ENCODE measurements around the gene BRI3BP.
"Not testable (repeated sequence)": the region's sequence is repeated elsewhere in the genome, so short reads cannot be mapped to it uniquely, and the experiment has no call there.

The BRI3BP gene

GRCh38 chr12:125021771-125022170, 28.3 kb downstream of the BRI3BP start:
- H3K27me3 ChIP-seq (replicated peaks in 2 of 5; ENCODE audit: control insufficient read depth in 4 of 5, insufficient read depth in 5 of 5, low read length in 4 of 5), result no peaks in the 10 kb centered on the region
- H3K4me3 ChIP-seq (ENCODE audit: control insufficient read depth in 1 of 7, extremely low read depth in 1 of 7, insufficient read depth in 4 of 7, low read depth in 2 of 7, low read length in 6 of 7), result no peak overlapping the region
- ChIA-PET POLR2A (no interaction called here), CTCF (no interaction called here)
- no peak overlapping the region for H3K27ac ChIP-seq (ENCODE audit: insufficient read depth in 1 of 2, low read depth in 1 of 2, low read length in 2 of 2, poor library complexity in 1 of 2, severe bottlenecking in 2 of 2)
- H3K36me3 ChIP-seq (ENCODE audit: control insufficient read depth in 4 of 4, insufficient read depth in 4 of 4, low read length in 3 of 4), result peaks cover 6 to 67% (median 20%) of the 10 kb centered on the region in 4 experiments
- H3K9me3 ChIP-seq (ENCODE audit: control extremely low read depth in 1 of 5, control insufficient read depth in 4 of 5, insufficient read depth in 2 of 5, low read depth in 1 of 5, low read length in 4 of 5), result peaks cover 0 to 4% (median 0%) of the 10 kb centered on the region in 5 experiments
- DNase-seq, result no peak
- 100% methylated on average over 3 of the region's 5 CpGs for WGBS (ENCODE audit: insufficient coverage)
- no peaks in the 10 kb centered on the region for H3K4me1 ChIP-seq (ENCODE audit: control extremely low read depth in 1 of 4, control insufficient read depth in 4 of 4, insufficient read depth in 4 of 4, low read length in 3 of 4)

GRCh38 chr12:125023065-125023464, 29.6 kb downstream of the BRI3BP start:
- ChIA-PET POLR2A (no interaction called here), CTCF (no interaction called here)
- no peak for DNase-seq
- Histone ChIP-seq H3K4me1 (ENCODE audit: control extremely low read depth in 1 of 4, control insufficient read depth in 4 of 4, insufficient read depth in 4 of 4, low read length in 3 of 4) (no peaks in the 10 kb centered on the region), H3K27me3 (replicated peaks in 2 of 5; ENCODE audit: control insufficient read depth in 4 of 5, insufficient read depth in 5 of 5, low read length in 4 of 5) (no peaks in the 10 kb centered on the region), H3K4me3 (ENCODE audit: control insufficient read depth in 1 of 7, extremely low read depth in 1 of 7, insufficient read depth in 4 of 7, low read depth in 2 of 7, low read length in 6 of 7) (no peak overlapping the region), H3K36me3 (ENCODE audit: control insufficient read depth in 4 of 4, insufficient read depth in 4 of 4, low read length in 3 of 4) (peaks cover 6 to 66% (median 21%) of the 10 kb centered on the region in 4 experiments), H3K27ac (ENCODE audit: insufficient read depth in 1 of 2, low read depth in 1 of 2, low read length in 2 of 2, poor library complexity in 1 of 2, severe bottlenecking in 2 of 2) (no peak overlapping the region), H3K9me3 (ENCODE audit: control extremely low read depth in 1 of 5, control insufficient read depth in 4 of 5, insufficient read depth in 2 of 5, low read depth in 1 of 5, low read length in 4 of 5) (peaks cover 0 to 4% (median 0%) of the 10 kb centered on the region in 5 experiments)
- 100% methylated on average over 1 of the region's 2 CpGs for WGBS (ENCODE audit: insufficient coverage)

- peaks cover 0 to 4% (median 0%) of the 10 kb centered on the region in 5 experiments for H3K9me3 ChIP-seq (ENCODE audit: control extremely low read depth in 1 of 5, control insufficient read depth in 4 of 5, insufficient read depth in 2 of 5, low read depth in 1 of 5, low read length in 4 of 5)
- 99% methylated on average over 33 of the region's 43 CpGs for WGBS (ENCODE audit: insufficient coverage)
- H3K27me3 ChIP-seq (replicated peaks in 2 of 5; ENCODE audit: control insufficient read depth in 4 of 5, insufficient read depth in 5 of 5, low read length in 4 of 5), result no peaks in the 10 kb centered on the region
- POLR2A ChIA-PET, result no interaction called here
- no peak overlapping the region for H3K4me3 ChIP-seq (ENCODE audit: control insufficient read depth in 1 of 7, extremely low read depth in 1 of 7, insufficient read depth in 4 of 7, low read depth in 2 of 7, low read length in 6 of 7)
- peaks cover 4 to 68% (median 17%) of the 10 kb centered on the region in 4 experiments for H3K36me3 ChIP-seq (ENCODE audit: control insufficient read depth in 4 of 4, insufficient read depth in 4 of 4, low read length in 3 of 4)
- no peaks in the 10 kb centered on the region for H3K4me1 ChIP-seq (ENCODE audit: control extremely low read depth in 1 of 4, control insufficient read depth in 4 of 4, insufficient read depth in 4 of 4, low read length in 3 of 4)
- CTCF ChIA-PET, result no interaction called here
- H3K27ac ChIP-seq (ENCODE audit: insufficient read depth in 1 of 2, low read depth in 1 of 2, low read length in 2 of 2, poor library complexity in 1 of 2, severe bottlenecking in 2 of 2), result no peak overlapping the region
- DNase-seq, result no peak
These were observed 31.6 kb downstream of the BRI3BP start for GRCh38 chr12:125024949-125025563.

- DNase-seq, result no peak
- Histone ChIP-seq H3K4me3 (ENCODE audit: control insufficient read depth in 1 of 7, extremely low read depth in 1 of 7, insufficient read depth in 4 of 7, low read depth in 2 of 7, low read length in 6 of 7) (no peak overlapping the region), H3K36me3 (ENCODE audit: control insufficient read depth in 4 of 4, insufficient read depth in 4 of 4, low read length in 3 of 4) (peaks cover 4 to 66% (median 17%) of the 10 kb centered on the region in 4 experiments), H3K27me3 (replicated peaks in 2 of 5; ENCODE audit: control insufficient read depth in 4 of 5, insufficient read depth in 5 of 5, low read length in 4 of 5) (no peaks in the 10 kb centered on the region), H3K27ac (ENCODE audit: insufficient read depth in 1 of 2, low read depth in 1 of 2, low read length in 2 of 2, poor library complexity in 1 of 2, severe bottlenecking in 2 of 2) (no peak overlapping the region), H3K9me3 (ENCODE audit: control extremely low read depth in 1 of 5, control insufficient read depth in 4 of 5, insufficient read depth in 2 of 5, low read depth in 1 of 5, low read length in 4 of 5) (peaks cover 0 to 4% (median 0%) of the 10 kb centered on the region in 5 experiments), H3K4me1 (ENCODE audit: control extremely low read depth in 1 of 4, control insufficient read depth in 4 of 4, insufficient read depth in 4 of 4, low read length in 3 of 4) (no peaks in the 10 kb centered on the region)
- 100% methylated on average over 4 of the region's 9 CpGs for whole genome bisulfite sequencing (ENCODE audit: insufficient coverage)
- POLR2A ChIA-PET, result no interaction called here
- CTCF ChIA-PET, result no interaction called here
These were observed 32.3 kb downstream of the BRI3BP start for GRCh38 chr12:125025606-125026235.

- ChIA-PET CTCF (no interaction called here), POLR2A (no interaction called here)
- Histone ChIP-seq H3K27me3 (replicated peaks in 2 of 5; ENCODE audit: control insufficient read depth in 4 of 5, insufficient read depth in 5 of 5, low read length in 4 of 5) (no peaks in the 10 kb centered on the region), H3K4me3 (ENCODE audit: control insufficient read depth in 1 of 7, extremely low read depth in 1 of 7, insufficient read depth in 4 of 7, low read depth in 2 of 7, low read length in 6 of 7) (no peak overlapping the region), H3K36me3 (ENCODE audit: control insufficient read depth in 4 of 4, insufficient read depth in 4 of 4, low read length in 3 of 4) (peaks cover under 1 to 52% (median 10%) of the 10 kb centered on the region in 4 experiments), H3K27ac (ENCODE audit: insufficient read depth in 1 of 2, low read depth in 1 of 2, low read length in 2 of 2, poor library complexity in 1 of 2, severe bottlenecking in 2 of 2) (no peak overlapping the region), H3K4me1 (ENCODE audit: control extremely low read depth in 1 of 4, control insufficient read depth in 4 of 4, insufficient read depth in 4 of 4, low read length in 3 of 4) (no peaks in the 10 kb centered on the region), H3K9me3 (ENCODE audit: control extremely low read depth in 1 of 5, control insufficient read depth in 4 of 5, insufficient read depth in 2 of 5, low read depth in 1 of 5, low read length in 4 of 5) (peaks cover 0 to 2% (median 0%) of the 10 kb centered on the region in 5 experiments)
- no peak for DNase-seq
- 97% methylated on average over 8 of the region's 8 CpGs for WGBS (ENCODE audit: insufficient coverage)
These were observed 34.7 kb downstream of the BRI3BP start for GRCh38 chr12:125028106-125028505.

- Histone ChIP-seq H3K36me3 (ENCODE audit: control insufficient read depth in 4 of 4, insufficient read depth in 4 of 4, low read length in 3 of 4) (peaks cover 0 to 39% (median 7%) of the 10 kb centered on the region in 4 experiments), H3K27ac (ENCODE audit: insufficient read depth in 1 of 2, low read depth in 1 of 2, low read length in 2 of 2, poor library complexity in 1 of 2, severe bottlenecking in 2 of 2) (no peak overlapping the region), H3K9me3 (ENCODE audit: control extremely low read depth in 1 of 5, control insufficient read depth in 4 of 5, insufficient read depth in 2 of 5, low read depth in 1 of 5, low read length in 4 of 5) (no peaks in the 10 kb centered on the region), H3K4me1 (ENCODE audit: control extremely low read depth in 1 of 4, control insufficient read depth in 4 of 4, insufficient read depth in 4 of 4, low read length in 3 of 4) (no peaks in the 10 kb centered on the region), H3K27me3 (replicated peaks in 2 of 5; ENCODE audit: control insufficient read depth in 4 of 5, insufficient read depth in 5 of 5, low read length in 4 of 5) (no peaks in the 10 kb centered on the region), H3K4me3 (ENCODE audit: control insufficient read depth in 1 of 7, extremely low read depth in 1 of 7, insufficient read depth in 4 of 7, low read depth in 2 of 7, low read length in 6 of 7) (no peak overlapping the region)
- no peak for DNase-seq
- 100% methylated on average over 7 of the region's 7 CpGs for WGBS (ENCODE audit: insufficient coverage)
- ChIA-PET CTCF (interaction anchor here (0.6 kb wide), 1 partner anchor 132 kb away, joined by 3 read pairs; no protein-coding TSS in a partner anchor), POLR2A (no interaction called here)
These were observed 36.4 kb downstream of the BRI3BP start for GRCh38 chr12:125029761-125030358.

GRCh38 chr12:125031471-125031870, 38.0 kb downstream of the BRI3BP start:
- H3K4me3 ChIP-seq (ENCODE audit: control insufficient read depth in 1 of 7, extremely low read depth in 1 of 7, insufficient read depth in 4 of 7, low read depth in 2 of 7, low read length in 6 of 7); DNase-seq; H3K9me3 ChIP-seq (ENCODE audit: control extremely low read depth in 1 of 5, control insufficient read depth in 4 of 5, insufficient read depth in 2 of 5, low read depth in 1 of 5, low read length in 4 of 5); H3K27me3 ChIP-seq (replicated peaks in 2 of 5; ENCODE audit: control insufficient read depth in 4 of 5, insufficient read depth in 5 of 5, low read length in 4 of 5); POLR2A ChIA-PET; H3K4me1 ChIP-seq (ENCODE audit: control extremely low read depth in 1 of 4, control insufficient read depth in 4 of 4, insufficient read depth in 4 of 4, low read length in 3 of 4); CTCF ChIA-PET; H3K27ac ChIP-seq (ENCODE audit: insufficient read depth in 1 of 2, low read depth in 1 of 2, low read length in 2 of 2, poor library complexity in 1 of 2, severe bottlenecking in 2 of 2): not testable (repeated sequence)
- peaks cover 0 to 23% (median 4%) of the 10 kb centered on the region in 4 experiments for H3K36me3 ChIP-seq (ENCODE audit: control insufficient read depth in 4 of 4, insufficient read depth in 4 of 4, low read length in 3 of 4)
- WGBS (ENCODE audit: insufficient coverage), result 100% methylated on average over 3 of the region's 9 CpGs

Data from common myeloid progenitor, CD34-positive (primary cell).